IMR-90 (cell line): Measurements from ENCODE around the gene DDX50. TPM values are rescaled to one million over a fixed set of nuclear protein-coding genes. Genes with fewer than 3 reads are reported as not detected.

Experiments used
- ATAC-seq: fragments of 200-7000 bp; cut with Tn5 transposase; 2 replicates; pipeline ENCODE4 v1.9.1; 2020; ENCODE audit warnings: low read depth, mild to moderate bottlenecking, moderate library complexity
- BruUV-seq: library from RNA; stranded (reverse); fragments of 400-500 nt; replicated peaks from 2 replicates; lab custom pipeline; 2021; lab: Mats Ljungman, UMichigan
- CTCF ChIA-PET: fragments of 300-600 bp; formaldehyde crosslinking; extraction: SDS; loops from one replicate; lab custom pipeline; 2021; ENCODE audit warnings: antibody characterized with exemption; lab: Yijun Ruan, JAX
- POLR2A ChIA-PET: fragments of 300-600 bp; sonication (Branson Sonifier 250); formaldehyde crosslinking; loops from one replicate; lab custom pipeline; 2022; ENCODE audit warnings: antibody characterized with exemption; ENCODE audit not compliant: unreplicated experiment; lab: Charles Lee
- DNase-seq: peaks from one replicate; pipeline ENCODE4 v3.0.0; 2013
- H2AFZ ChIP-seq: replicated peaks from 2 replicates; pipeline ENCODE3; 2013; ENCODE audit warnings: low read length, mild to moderate bottlenecking; ENCODE audit not compliant: poor library complexity
- H2AK5ac ChIP-seq: 2 replicates; pipeline ENCODE4 v1.6.1; 2013; ENCODE audit warnings: low read depth, low read length, inconsistent platforms
- H2AK9ac ChIP-seq: replicated peaks from 2 replicates; pipeline ENCODE3; 2013; ENCODE audit warnings: mild to moderate bottlenecking, low read depth, low read length, moderate library complexity; ENCODE audit not compliant: poor library complexity
- H2BK120ac ChIP-seq: 2 replicates; pipeline ENCODE4 v1.6.1; 2013; ENCODE audit warnings: low read depth, low read length, inconsistent platforms
- H2BK15ac ChIP-seq: 3 replicates; pipeline ENCODE4 v1.6.1; 2013; ENCODE audit warnings: low read depth, low read length, inconsistent platforms
- H2BK20ac ChIP-seq: 2 replicates; pipeline ENCODE4 v1.6.1; 2013; ENCODE audit warnings: low read depth, mild to moderate bottlenecking, inconsistent platforms, low read length, moderate library complexity
- H2BK5ac ChIP-seq: 2 replicates; pipeline ENCODE4 v1.6.1; 2013; ENCODE audit warnings: mild to moderate bottlenecking, low read depth, low read length, inconsistent platforms; ENCODE audit not compliant: poor library complexity, severe bottlenecking
- H3K14ac ChIP-seq: replicated peaks from 2 replicates; pipeline ENCODE4 v1.6.1; 2013; ENCODE audit warnings: low read depth, low read length, inconsistent platforms
- H3K18ac ChIP-seq: 2 replicates; pipeline ENCODE4 v1.6.1; 2013; ENCODE audit warnings: low read depth, low read length, control low read depth
- H3K23ac ChIP-seq: 2 replicates; pipeline ENCODE4 v1.6.1; 2013; ENCODE audit warnings: low read depth, low read length, inconsistent platforms
- H3K27ac ChIP-seq: 2 replicates; pipeline ENCODE4 v1.5.1; 2013; ENCODE audit warnings: mild to moderate bottlenecking, control low read depth, low read length; ENCODE audit not compliant: insufficient read depth
- H3K27me3 ChIP-seq: 2 replicates; pipeline ENCODE4 v1.6.1; 2013; ENCODE audit warnings: low read length; ENCODE audit not compliant: control insufficient read depth, insufficient read depth
- H3K36me3 ChIP-seq: 2 replicates; pipeline ENCODE4 v1.6.1; 2013; ENCODE audit warnings: low read length, mixed read lengths; ENCODE audit not compliant: control insufficient read depth, insufficient read depth
- H3K4ac ChIP-seq: 2 replicates; pipeline ENCODE4 v1.6.1; 2013; ENCODE audit warnings: low read depth, low read length, inconsistent platforms
- H3K4me1 ChIP-seq: 2 replicates; pipeline ENCODE4 v1.6.1; 2013; ENCODE audit warnings: low read length, mixed read lengths; ENCODE audit not compliant: control insufficient read depth, insufficient read depth
- H3K4me2 ChIP-seq: 2 replicates; pipeline ENCODE4 v1.6.1; 2013; ENCODE audit warnings: low read depth, mild to moderate bottlenecking, control low read depth, low read length, moderate library complexity
- H3K4me3 ChIP-seq: 2 replicates; pipeline ENCODE4 v1.5.1; 2013; ENCODE audit warnings: low read depth, mild to moderate bottlenecking, control low read depth, low read length, moderate library complexity; ENCODE audit not compliant: insufficient read depth
- H3K56ac ChIP-seq: 2 replicates; pipeline ENCODE4 v1.6.1; 2013; ENCODE audit warnings: low read length, inconsistent platforms; ENCODE audit not compliant: insufficient read depth; ENCODE audit errors: extremely low read depth
- H3K79me1 ChIP-seq, 2 experiments: 2 replicates each; pipeline ENCODE4 v1.6.1; 2013; ENCODE audit warnings: low read length in 2 of 2, inconsistent platforms in 1 of 2, low read depth in 1 of 2
- H3K9ac ChIP-seq: 2 replicates; pipeline ENCODE4 v1.6.1; 2013; ENCODE audit warnings: low read depth, low read length, control low read depth
- H3K9me1 ChIP-seq: 2 replicates; pipeline ENCODE4 v1.6.1; 2013; ENCODE audit warnings: low read length, inconsistent platforms; ENCODE audit not compliant: insufficient read depth
- H3K9me3 ChIP-seq: 2 replicates; pipeline ENCODE4 v1.6.1; 2013; ENCODE audit warnings: low read length; ENCODE audit not compliant: control insufficient read depth, insufficient read depth
- H4K20me1 ChIP-seq: 2 replicates; pipeline ENCODE4 v1.6.1; 2013; ENCODE audit warnings: low read length, inconsistent platforms; ENCODE audit not compliant: insufficient read depth
- H4K5ac ChIP-seq: 2 replicates; pipeline ENCODE4 v1.6.1; 2013; ENCODE audit warnings: mild to moderate bottlenecking, low read depth, low read length, control low read depth
- H4K8ac ChIP-seq, 2 experiments: 2 replicates each; pipeline ENCODE4 v1.6.1; 2013; ENCODE audit warnings: low read depth in 2 of 2, low read length in 2 of 2, control low read depth in 1 of 2, inconsistent platforms in 1 of 2
- H4K91ac ChIP-seq: 2 replicates; pipeline ENCODE4 v1.6.1; 2013; ENCODE audit warnings: low read depth, low read length, inconsistent platforms; ENCODE audit not compliant: insufficient read depth
- BHLHE40 ChIP-seq: fragments of 150-350 bp; IDR thresholded peaks from 2 replicates; pipeline ENCODE4 v1.6.1; 2016; ENCODE audit warnings: mild to moderate bottlenecking, low read depth, low read length
- CEBPB ChIP-seq: IDR thresholded peaks from 2 replicates; pipeline ENCODE4 v1.6.1; 2012; ENCODE audit warnings: low read depth, low read length, improper control_type of control experiment
- CHD1 ChIP-seq: IDR thresholded peaks from 2 replicates; pipeline ENCODE4 v1.6.1; 2012; ENCODE audit warnings: low read depth, low read length, improper control_type of control experiment
- RFX5 ChIP-seq: IDR thresholded peaks from 2 replicates; pipeline ENCODE4 v1.8.0; 2012; ENCODE audit warnings: low read depth, mild to moderate bottlenecking, low read length, moderate library complexity
- SMC3 ChIP-seq: fragments of 150-350 bp; IDR thresholded peaks from 2 replicates; pipeline ENCODE4 v1.6.1; 2016; ENCODE audit warnings: low read depth, mild to moderate bottlenecking, antibody characterized with exemption, low read length, moderate library complexity
- WGBS, 2 experiments: methylation state at CpG; one replicate each; pipeline versions ENCODE4 v1.1.5 to v1.1.7; 2013; ENCODE audit warnings: missing lambda C conversion rate in 2 of 2; ENCODE audit not compliant: insufficient read length in 1 of 2; ENCODE audit errors: extremely low coverage in 2 of 2; 5-methylcytosine and 5-hydroxymethylcytosine counted together
- dilution Hi-C: fragments of 300-500 bp; cut with HindIII; formaldehyde crosslinking; loops from one replicate; pipeline ENCODE4 v1.14.3; 2018; ENCODE audit warnings: low sequenced_read_pairs; ENCODE audit not compliant: unreplicated experiment
- in situ Hi-C: fragments of 300-500 bp; cut with MboI; formaldehyde crosslinking; loops from 3 replicates; pipeline ENCODE4 v1.14.3; 2019; ENCODE audit warnings: low sequenced_read_pairs, inconsistent platforms, mixed read lengths
- intact Hi-C: fragments of 100-400 bp; cut with micrococcal nuclease; formaldehyde crosslinking; loops from 2 replicates; pipeline ENCODE4 v1.10.0; 2022
- polyA plus RNA-seq, 3 experiments: library from polyadenylated mRNA; depleted of rRNA; stranded (reverse); fragments of >200 nt; gene quantifications; 2 replicates each; pipeline ENCODE4 v1.2.3, GENCODE V29; 2012; ENCODE audit warnings: low replicate concordance in 1 of 3
- total RNA-seq: library from RNA; depleted of rRNA; stranded (reverse); fragments of >200 nt; gene quantifications from 2 replicates; pipeline ENCODE4 v1.2.3, GENCODE V29; 2012
- TF ChIP-seq, protein P1 (sequence below): conservative IDR thresholded peaks from 2 replicates; pipeline ENCODE4 v1.5.1; 2012; ENCODE audit warnings: mild to moderate bottlenecking, low read depth, low read length, improper control_type of control experiment

DDX50 gene
- total and polyA plus RNA-seq, 2 of the 4 experiments (the other 2 are of a cell fraction): 31.1 to 55.7 TPM

DNA sequence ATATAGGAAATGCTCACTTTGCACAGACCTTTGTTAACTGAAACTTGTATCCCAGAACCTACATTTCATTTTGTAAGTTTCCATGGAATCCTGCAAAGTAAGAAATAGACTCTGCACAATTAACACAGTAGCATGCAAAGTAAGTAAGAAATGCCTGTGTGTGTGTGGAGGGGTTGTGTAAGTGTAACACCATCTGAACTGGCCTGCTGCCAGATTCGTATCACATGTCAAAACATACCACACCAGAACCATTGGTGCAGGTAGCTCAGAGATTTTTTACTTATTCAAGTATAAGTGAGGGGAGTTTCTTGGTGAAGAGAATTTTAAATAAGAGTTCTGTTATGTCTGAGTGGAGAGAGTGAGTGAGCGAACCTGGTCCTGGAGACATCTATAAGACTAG, 37.0 kb downstream of the DDX50 start:
- H4K5ac ChIP-seq: no peak overlapping the region
- H3K27ac ChIP-seq: no peak overlapping the region
- H3K14ac ChIP-seq: no peak overlapping the region
- no peak overlapping the region for H2BK15ac ChIP-seq
- dilution Hi-C loops: no loop called here
- no peak overlapping the region for H2AFZ ChIP-seq
- no peaks in the 10 kb centered on the region for H3K9me3 ChIP-seq
- POLR2A ChIA-PET: no interaction called here
- peaks cover 0 to 14% of the 10 kb centered on the region in 2 experiments; a peak in 2 of 4 replicates for H3K79me1 ChIP-seq
- H3K9me1 ChIP-seq: no peaks in the 10 kb centered on the region; the same call in 1 of the 2 replicates
- H3K9ac ChIP-seq: no peak overlapping the region
- DNase-seq: peak; percentile 5
- WGBS, 2 experiments: no CpG with 5 or more reads among the region's 2 CpGs
- no peak for TF ChIP-seq RFX5
- TF ChIP-seq CHD1: no peak
- TF ChIP-seq SMC3: no peak
- TF ChIP-seq, protein P1, sequence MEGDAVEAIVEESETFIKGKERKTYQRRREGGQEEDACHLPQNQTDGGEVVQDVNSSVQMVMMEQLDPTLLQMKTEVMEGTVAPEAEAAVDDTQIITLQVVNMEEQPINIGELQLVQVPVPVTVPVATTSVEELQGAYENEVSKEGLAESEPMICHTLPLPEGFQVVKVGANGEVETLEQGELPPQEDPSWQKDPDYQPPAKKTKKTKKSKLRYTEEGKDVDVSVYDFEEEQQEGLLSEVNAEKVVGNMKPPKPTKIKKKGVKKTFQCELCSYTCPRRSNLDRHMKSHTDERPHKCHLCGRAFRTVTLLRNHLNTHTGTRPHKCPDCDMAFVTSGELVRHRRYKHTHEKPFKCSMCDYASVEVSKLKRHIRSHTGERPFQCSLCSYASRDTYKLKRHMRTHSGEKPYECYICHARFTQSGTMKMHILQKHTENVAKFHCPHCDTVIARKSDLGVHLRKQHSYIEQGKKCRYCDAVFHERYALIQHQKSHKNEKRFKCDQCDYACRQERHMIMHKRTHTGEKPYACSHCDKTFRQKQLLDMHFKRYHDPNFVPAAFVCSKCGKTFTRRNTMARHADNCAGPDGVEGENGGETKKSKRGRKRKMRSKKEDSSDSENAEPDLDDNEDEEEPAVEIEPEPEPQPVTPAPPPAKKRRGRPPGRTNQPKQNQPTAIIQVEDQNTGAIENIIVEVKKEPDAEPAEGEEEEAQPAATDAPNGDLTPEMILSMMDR: no peak
- no peak for TF ChIP-seq CEBPB
- no peak for TF ChIP-seq BHLHE40
- no peak overlapping the region for H2AK5ac ChIP-seq
- no peaks in the 10 kb centered on the region for H3K27me3 ChIP-seq
- H3K18ac ChIP-seq: no peak overlapping the region
- intact Hi-C loops: no loop called here
- no TSS peak for BruUV-seq
- H2AK9ac ChIP-seq: no peak overlapping the region
- no peak overlapping the region for H3K4me2 ChIP-seq
- no peaks in the 10 kb centered on the region for H4K20me1 ChIP-seq
- in situ Hi-C loops: no loop called here
- no peak overlapping the region for H2BK120ac ChIP-seq
- no peak overlapping the region for H4K91ac ChIP-seq
- no peak overlapping the region for H3K4ac ChIP-seq
- H3K36me3 ChIP-seq: peaks cover 18% of the 10 kb centered on the region
- H3K4me1 ChIP-seq: no peaks in the 10 kb centered on the region
- H3K56ac ChIP-seq: no peak overlapping the region
- H2BK20ac ChIP-seq: no peak overlapping the region
- no peak for ATAC-seq
- CTCF ChIA-PET: no interaction called here
- H3K4me3 ChIP-seq: no peak overlapping the region
- no peak overlapping the region for H4K8ac ChIP-seq
- no peak overlapping the region for H3K23ac ChIP-seq
- no peak overlapping the region for H2BK5ac ChIP-seq
